ENCODE measurements around the gene CASTOR1.
A peak's percentile ranks its signal among the peaks of the same experiment; 100 is the strongest.

Gene CASTOR1

DNA sequence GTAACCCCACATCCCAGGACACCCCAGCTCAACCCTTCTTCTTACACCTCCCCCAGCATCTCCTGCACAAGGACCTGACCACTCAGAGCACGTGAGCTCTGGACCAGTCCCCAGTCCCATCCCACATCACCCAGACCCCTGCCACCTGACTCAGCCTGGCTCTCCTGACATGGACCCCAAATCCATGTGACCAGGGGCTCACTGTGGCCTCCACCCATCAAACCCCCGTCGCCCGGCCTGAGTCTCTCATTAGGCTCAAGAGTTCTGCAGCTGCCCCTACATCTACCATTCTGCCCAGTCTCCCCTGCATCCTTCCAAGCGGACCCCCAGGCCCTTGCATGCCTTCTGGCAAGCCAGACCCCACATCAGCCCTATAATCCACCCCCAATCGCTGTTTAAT, 40.8 kb downstream of the CASTOR1 start:
- Histone ChIP-seq H3K9me3 (ENCODE audit: control insufficient read depth, insufficient read depth, low read length) (no peaks in the 10 kb centered on the region), H3K9ac (ENCODE audit: low read depth, low read length) (no peak overlapping the region), H3K4me1 (ENCODE audit: insufficient read depth, low read length) (peaks cover 37% of the 10 kb centered on the region), H3K36me3 (ENCODE audit: insufficient read depth, low read length) (peaks cover 4% of the 10 kb centered on the region; the same call in 1 of the 2 replicates)

- Histone ChIP-seq H3K9ac (ENCODE audit: low read depth, low read length) (no peak overlapping the region), H3K36me3 (ENCODE audit: insufficient read depth, low read length) (peaks cover 9% of the 10 kb centered on the region; the same call in 1 of the 2 replicates), H3K4me1 (ENCODE audit: insufficient read depth, low read length) (peaks cover 35% of the 10 kb centered on the region)
These were observed 41.3 kb downstream of the CASTOR1 start for GRCh38 chr22:30247974-30248373.

DNA sequence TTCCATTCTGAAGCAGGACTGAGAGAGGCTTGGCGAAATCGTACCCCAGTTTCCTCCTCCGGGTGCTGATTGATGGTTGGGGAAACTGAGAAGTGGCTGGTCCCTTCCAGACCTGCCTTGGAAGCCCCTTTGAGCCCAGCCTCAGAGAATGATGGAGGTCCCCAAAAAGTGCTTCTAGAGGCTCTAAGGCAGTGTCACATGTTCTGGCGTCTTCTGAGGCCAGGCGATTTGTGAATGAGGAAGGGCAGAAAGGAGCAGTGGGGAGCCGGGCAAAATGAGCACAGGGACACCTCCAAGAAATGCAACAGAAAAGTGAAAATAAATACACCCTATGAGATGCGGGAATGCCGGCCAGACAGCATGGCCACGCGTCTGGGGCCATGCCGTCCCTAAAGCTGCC, 41.7 kb downstream of the CASTOR1 start:
- H3K9ac ChIP-seq (ENCODE audit: low read depth, low read length) = peak overlapping the region; percentile 64
- peaks cover 10% of the 10 kb centered on the region; the same call in 1 of the 2 replicates for H3K36me3 ChIP-seq (ENCODE audit: insufficient read depth, low read length)
- peaks cover 31% of the 10 kb centered on the region for H3K4me1 ChIP-seq (ENCODE audit: insufficient read depth, low read length)
- no peaks in the 10 kb centered on the region for H3K9me3 ChIP-seq (ENCODE audit: control insufficient read depth, insufficient read depth, low read length)

More at GRCh38 chr22:30247974-30248373, 41.3 kb downstream of the CASTOR1 start:
- no peaks in the 10 kb centered on the region for H3K9me3 ChIP-seq (ENCODE audit: control insufficient read depth, insufficient read depth, low read length)

DNA sequence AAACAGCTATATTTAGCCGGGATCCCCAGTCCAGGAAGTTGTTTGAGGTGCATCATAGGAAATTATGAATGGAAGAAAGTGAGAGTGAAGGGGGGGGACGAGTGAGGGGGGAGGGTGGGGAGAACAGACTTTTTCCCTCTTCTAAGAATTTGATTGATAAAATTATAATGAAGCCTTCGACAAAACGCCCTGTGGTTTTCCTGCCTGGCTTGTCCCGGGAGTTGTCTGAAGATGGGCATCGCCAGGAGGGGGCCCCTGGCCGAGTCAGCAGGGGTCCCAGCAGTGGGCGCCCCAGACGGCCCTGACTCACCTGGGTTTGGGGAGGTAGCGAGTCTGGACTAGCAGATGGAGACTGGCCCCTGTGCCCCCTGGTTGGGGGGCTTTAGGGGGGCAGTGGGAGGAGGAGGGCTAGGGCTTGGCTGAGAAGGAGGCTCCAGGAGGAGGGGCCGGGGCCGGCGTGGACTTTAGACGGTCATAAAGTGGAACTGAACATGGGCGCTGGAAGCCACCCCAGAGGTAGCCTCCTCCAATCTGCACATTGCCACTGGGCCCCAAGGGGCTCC, 42.4 kb downstream of the CASTOR1 start:
- Histone ChIP-seq H3K9me3 (ENCODE audit: control insufficient read depth, insufficient read depth, low read length) (no peaks in the 10 kb centered on the region), H3K36me3 (ENCODE audit: insufficient read depth, low read length) (peaks cover 10% of the 10 kb centered on the region; the same call in 1 of the 2 replicates), H3K9ac (ENCODE audit: low read depth, low read length) (peak overlapping the region; percentile 64), H3K4me1 (ENCODE audit: insufficient read depth, low read length) (peaks cover 25% of the 10 kb centered on the region)

DNA sequence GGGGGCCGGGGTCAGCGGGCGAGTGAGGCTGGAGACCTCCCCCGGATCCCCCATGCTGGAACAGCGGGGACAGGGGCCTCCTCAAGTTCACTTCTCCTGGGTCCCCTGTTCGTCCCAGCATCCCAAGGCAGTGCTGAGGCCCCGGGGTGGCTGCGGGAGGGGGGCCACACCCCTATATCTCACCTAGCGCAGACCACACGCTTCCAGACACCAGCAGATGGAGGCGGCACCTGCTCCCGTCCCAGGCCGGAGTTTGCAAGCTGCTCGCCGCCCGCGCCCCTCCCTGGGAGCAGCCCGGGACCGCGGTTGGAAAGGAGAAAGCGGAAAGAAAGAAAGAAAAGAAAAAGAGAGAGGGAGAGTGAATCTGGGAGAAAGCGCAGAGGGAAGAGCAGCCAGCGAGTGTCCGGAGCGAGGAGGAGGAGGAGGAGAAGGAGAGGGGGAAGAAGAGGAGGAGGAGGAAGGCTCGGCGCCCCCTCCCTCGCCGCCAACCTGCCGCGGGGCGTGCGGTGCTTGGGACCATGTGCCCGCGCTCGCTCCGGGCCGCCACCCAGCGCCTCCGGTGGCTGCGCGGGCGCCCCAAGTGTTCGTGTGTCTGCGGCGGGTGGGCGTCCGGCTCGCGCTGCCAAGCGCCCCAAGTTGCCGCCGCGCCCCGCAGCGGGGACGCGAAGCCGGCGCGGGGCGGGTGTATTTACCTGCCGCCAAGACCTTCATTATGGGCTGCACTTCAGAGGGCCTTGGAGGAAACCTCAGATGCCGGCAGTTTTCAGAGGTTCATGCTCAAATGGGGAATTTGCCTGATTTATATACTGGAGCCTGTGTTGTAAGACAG, 43.1 kb downstream of the CASTOR1 start, which contains the start of gene LIF:
Gene LIF, minus strand, starts transcription at position 775 of the 829 bp plus-strand sequence. Its CDS starts 64 bp downstream, at position 711.
- H3K4me1 ChIP-seq (ENCODE audit: insufficient read depth, low read length) = peaks cover 21% of the 10 kb centered on the region
- no peaks in the 10 kb centered on the region for H3K9me3 ChIP-seq (ENCODE audit: control insufficient read depth, insufficient read depth, low read length)
- H3K36me3 ChIP-seq (ENCODE audit: insufficient read depth, low read length) = peaks cover 10% of the 10 kb centered on the region; the same call in 1 of the 2 replicates
- peak within 1 kb of the TSS; percentile 64 for H3K9ac ChIP-seq (ENCODE audit: low read depth, low read length)

- Histone ChIP-seq H3K9ac (ENCODE audit: low read depth, low read length) (peak overlapping the region; percentile 64), H3K9me3 (ENCODE audit: control insufficient read depth, insufficient read depth, low read length) (no peaks in the 10 kb centered on the region), H3K36me3 (ENCODE audit: insufficient read depth, low read length) (peaks cover 10% of the 10 kb centered on the region; the same call in 1 of the 2 replicates), H3K4me1 (ENCODE audit: insufficient read depth, low read length) (peaks cover 17% of the 10 kb centered on the region)
These were observed 43.9 kb downstream of the CASTOR1 start for GRCh38 chr22:30245181-30245984.

DNA sequence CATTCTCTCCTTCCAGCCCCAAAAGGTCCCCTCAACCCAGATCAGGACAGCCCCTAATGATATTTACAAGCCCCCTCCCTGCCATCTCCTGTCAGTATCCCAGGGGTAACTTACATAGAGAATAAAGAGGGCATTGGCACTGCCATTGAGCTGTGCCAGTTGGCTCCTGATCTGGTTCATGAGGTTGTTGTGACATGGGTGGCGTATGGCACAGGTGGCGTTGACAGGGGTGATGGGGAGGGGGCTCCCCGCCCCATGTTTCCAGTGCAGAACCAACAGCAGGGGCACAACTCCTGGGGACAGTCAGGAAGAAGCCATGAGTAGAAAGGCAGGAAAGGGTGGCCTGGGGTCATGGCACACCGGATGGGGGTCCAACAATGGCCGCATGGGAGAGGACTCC, 44.7 kb downstream of the CASTOR1 start:
- peaks cover 17% of the 10 kb centered on the region for H3K4me1 ChIP-seq (ENCODE audit: insufficient read depth, low read length)
- no peaks in the 10 kb centered on the region for H3K9me3 ChIP-seq (ENCODE audit: control insufficient read depth, insufficient read depth, low read length)
- peaks cover 10% of the 10 kb centered on the region; the same call in 1 of the 2 replicates for H3K36me3 ChIP-seq (ENCODE audit: insufficient read depth, low read length)
- H3K9ac ChIP-seq (ENCODE audit: low read depth, low read length) = no peak overlapping the region

- Histone ChIP-seq H3K9ac (ENCODE audit: low read depth, low read length) (no peak overlapping the region), H3K36me3 (ENCODE audit: insufficient read depth, low read length) (peaks cover 10% of the 10 kb centered on the region; the same call in 1 of the 2 replicates), H3K4me1 (ENCODE audit: insufficient read depth, low read length) (peaks cover 21% of the 10 kb centered on the region), H3K9me3 (ENCODE audit: control insufficient read depth, insufficient read depth, low read length) (no peaks in the 10 kb centered on the region)
These were observed 45.2 kb downstream of the CASTOR1 start for GRCh38 chr22:30244066-30244465.

GRCh38 chr22:30243661-30244060, 45.6 kb downstream of the CASTOR1 start:
- Histone ChIP-seq H3K9me3 (ENCODE audit: control insufficient read depth, insufficient read depth, low read length) (no peaks in the 10 kb centered on the region), H3K9ac (ENCODE audit: low read depth, low read length) (no peak overlapping the region), H3K4me1 (ENCODE audit: insufficient read depth, low read length) (peaks cover 21% of the 10 kb centered on the region), H3K36me3 (ENCODE audit: insufficient read depth, low read length) (peaks cover 10% of the 10 kb centered on the region; the same call in 1 of the 2 replicates)

DNA sequence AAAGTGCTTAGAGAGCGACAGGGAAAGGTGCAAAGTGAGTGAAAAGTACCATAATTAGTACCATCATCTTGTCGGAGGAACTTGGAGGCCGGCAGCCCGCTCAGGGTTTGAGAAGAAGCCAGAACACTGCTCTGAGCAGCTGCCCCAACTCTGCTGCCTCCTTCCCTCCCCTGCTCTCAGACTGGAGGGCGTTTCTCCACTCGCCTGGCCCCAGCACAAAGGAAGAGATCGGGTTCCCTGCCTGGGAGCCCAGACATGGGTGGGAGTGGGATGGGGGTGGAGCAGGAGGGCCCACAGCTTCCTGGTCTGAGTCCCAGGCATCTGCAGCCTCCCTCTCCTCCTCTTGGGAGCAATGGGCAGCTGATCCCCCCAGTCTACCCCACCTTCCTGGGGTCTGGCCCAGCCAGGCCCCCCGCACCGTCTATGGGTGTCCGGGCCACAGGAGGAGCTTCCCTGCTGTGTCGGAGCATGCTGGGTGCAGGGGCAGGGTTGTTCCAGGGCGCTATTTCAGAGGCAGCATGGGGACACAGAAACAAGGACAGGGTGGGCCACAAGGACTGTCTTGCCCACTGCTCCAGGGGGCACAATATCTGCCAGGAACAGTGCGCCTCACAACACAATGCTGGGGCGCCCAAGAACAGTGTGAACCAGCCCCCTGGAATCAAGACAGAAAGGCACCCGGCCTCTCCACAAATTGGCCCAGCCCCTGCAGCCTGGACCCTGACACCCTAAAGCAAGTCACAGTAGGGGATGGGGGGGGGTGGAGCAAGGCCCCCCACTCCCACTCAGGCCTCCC, 47.5 kb downstream of the CASTOR1 start:
- Histone ChIP-seq H3K4me1 (ENCODE audit: insufficient read depth, low read length) (peaks cover 22% of the 10 kb centered on the region), H3K36me3 (ENCODE audit: insufficient read depth, low read length) (peaks cover 10% of the 10 kb centered on the region; the same call in 1 of the 2 replicates), H3K9ac (ENCODE audit: low read depth, low read length) (no peak overlapping the region), H3K9me3 (ENCODE audit: control insufficient read depth, insufficient read depth, low read length) (no peaks in the 10 kb centered on the region)

- H3K9ac ChIP-seq (ENCODE audit: low read depth, low read length) = no peak overlapping the region
- H3K4me1 ChIP-seq (ENCODE audit: insufficient read depth, low read length) = peaks cover 28% of the 10 kb centered on the region
- no peaks in the 10 kb centered on the region for H3K9me3 ChIP-seq (ENCODE audit: control insufficient read depth, insufficient read depth, low read length)
- H3K36me3 ChIP-seq (ENCODE audit: insufficient read depth, low read length) = peaks cover 10% of the 10 kb centered on the region; the same call in 1 of the 2 replicates
These were observed 48.5 kb downstream of the CASTOR1 start for GRCh38 chr22:30240541-30241417.

DNA sequence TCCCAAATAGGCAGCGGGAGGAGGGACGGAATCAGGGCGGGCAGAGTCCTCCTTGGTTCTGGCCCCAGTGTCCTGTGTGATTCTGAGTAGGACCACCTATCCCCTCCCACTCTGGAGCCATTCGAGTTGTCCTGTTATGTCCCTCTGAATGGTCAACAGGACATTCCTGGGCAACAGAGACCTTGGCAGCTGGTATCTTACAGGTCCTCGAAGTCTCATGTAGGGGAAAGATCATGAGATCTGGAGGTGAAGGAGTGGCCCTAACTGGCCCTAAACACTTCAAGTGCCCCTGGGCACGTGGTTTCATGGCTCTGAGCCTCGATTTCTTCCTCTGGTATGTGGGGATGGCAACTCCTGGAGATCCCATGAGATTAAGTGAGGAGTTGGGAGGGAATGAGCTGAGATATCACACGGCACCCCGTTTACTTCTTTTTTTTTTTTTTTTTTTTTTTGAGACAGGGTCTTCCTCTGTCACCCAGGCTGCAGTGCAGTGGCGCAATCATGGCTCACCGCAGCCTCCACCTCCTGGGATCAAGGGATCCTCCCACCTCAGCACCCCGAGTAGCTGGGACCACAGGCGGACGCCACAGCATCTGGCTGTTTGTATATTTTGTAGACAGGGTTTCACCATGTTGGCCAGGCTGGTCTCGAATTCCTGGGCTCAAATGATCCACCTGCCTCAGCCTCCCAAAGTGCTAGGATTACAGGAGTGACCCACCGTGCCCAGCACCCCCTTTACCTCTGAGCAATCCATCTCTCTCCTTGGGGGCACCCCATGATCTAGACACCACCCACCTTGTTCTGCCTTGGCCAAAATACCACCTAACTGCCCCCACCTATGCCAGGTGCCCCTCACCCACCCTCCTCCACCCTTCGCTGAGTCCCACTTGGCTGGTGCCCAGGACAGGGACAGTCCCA, 49.6 kb downstream of the CASTOR1 start:
- no peak overlapping the region for H3K9ac ChIP-seq (ENCODE audit: low read depth, low read length)
- peaks cover 10% of the 10 kb centered on the region; the same call in 1 of the 2 replicates for H3K36me3 ChIP-seq (ENCODE audit: insufficient read depth, low read length)
- H3K9me3 ChIP-seq (ENCODE audit: control insufficient read depth, insufficient read depth, low read length) = no peaks in the 10 kb centered on the region
- peaks cover 34% of the 10 kb centered on the region for H3K4me1 ChIP-seq (ENCODE audit: insufficient read depth, low read length)
